Measurements from ENCODE around the gene STX18.
"Not testable (repeated sequence)": the region's sequence is repeated elsewhere in the genome, so short reads cannot be mapped to it uniquely, and the experiment has no call there.

The STX18 gene

DNA sequence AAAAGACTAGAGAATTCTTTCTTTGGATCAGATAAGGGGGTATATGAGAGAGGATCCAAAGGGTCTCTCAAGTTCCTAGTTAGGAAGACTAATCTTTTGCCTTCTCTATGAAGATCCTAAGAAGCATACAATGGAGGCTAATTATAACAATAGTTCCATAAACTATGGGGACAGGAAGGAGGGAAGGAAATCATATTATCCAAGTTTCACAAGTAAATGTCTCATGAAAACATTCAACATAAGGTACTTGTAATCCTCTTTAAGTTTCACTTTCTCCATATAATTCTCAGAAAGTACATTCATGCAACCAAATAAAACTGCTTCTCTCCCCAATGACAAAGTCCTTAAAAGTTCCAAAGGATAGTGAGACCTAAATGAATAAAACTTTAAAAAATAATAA is 27.1 kb downstream of the STX18 start:
- DNase-seq (ENCODE audit: low read depth, low spot score), result no peak
- Histone ChIP-seq H3K36me3 (ENCODE audit: control insufficient read depth, insufficient read depth, low read length) (no peaks in the 10 kb centered on the region), H3K4me3 (ENCODE audit: low read length) (no peak overlapping the region), H3K27me3 (ENCODE audit: control insufficient read depth, insufficient read depth, low read length) (no peaks in the 10 kb centered on the region), H3K9me3 (ENCODE audit: control insufficient read depth, insufficient read depth, low read length) (no peaks in the 10 kb centered on the region), H3K27ac (ENCODE audit: low read length) (no peak overlapping the region), H3K4me1 (ENCODE audit: control insufficient read depth, insufficient read depth, low read length) (no peaks in the 10 kb centered on the region)

DNA sequence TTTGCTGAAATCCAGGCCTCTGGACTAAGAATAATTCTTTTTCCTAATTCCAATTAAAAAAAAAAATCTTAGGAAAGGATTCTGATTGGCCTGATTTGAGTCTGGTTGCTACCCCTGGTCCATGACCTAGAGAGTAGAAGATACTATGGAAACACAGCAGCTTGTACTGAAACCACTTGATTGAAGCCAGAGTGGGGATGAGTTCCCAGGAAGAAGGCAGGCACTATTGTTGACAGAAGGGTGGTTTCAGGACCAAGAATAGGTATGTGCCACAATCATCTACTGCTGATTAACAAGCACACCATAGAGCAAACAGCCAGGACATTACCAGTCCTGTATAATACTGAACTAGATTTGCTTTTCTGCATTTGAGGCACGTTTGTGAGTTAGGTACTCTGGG is 29.6 kb downstream of the STX18 start:
- no peak overlapping the region for H3K27ac ChIP-seq (ENCODE audit: low read length)
- H3K27me3 ChIP-seq (ENCODE audit: control insufficient read depth, insufficient read depth, low read length), result no peaks in the 10 kb centered on the region
- no peak for DNase-seq (ENCODE audit: low read depth, low spot score)
- no peak overlapping the region for H3K4me3 ChIP-seq (ENCODE audit: low read length)
- no peaks in the 10 kb centered on the region for H3K36me3 ChIP-seq (ENCODE audit: control insufficient read depth, insufficient read depth, low read length)
- no peaks in the 10 kb centered on the region for H3K4me1 ChIP-seq (ENCODE audit: control insufficient read depth, insufficient read depth, low read length)
- H3K9me3 ChIP-seq (ENCODE audit: control insufficient read depth, insufficient read depth, low read length), result no peaks in the 10 kb centered on the region
- no CpG with 5 or more reads among the region's 1 CpG for WGBS (ENCODE audit: insufficient coverage, insufficient read length)

- not testable (repeated sequence) for H3K9me3 ChIP-seq (ENCODE audit: control insufficient read depth, insufficient read depth, low read length)
- no CpG with 5 or more reads among the region's 3 CpGs for WGBS (ENCODE audit: insufficient coverage, insufficient read length)
These were observed 31.2 kb downstream of the STX18 start for GRCh38 chr4:4510641-4511040.

GRCh38 chr4:4509521-4509920 is 32.3 kb downstream of the STX18 start:
- 100% methylated on average over 1 of the region's 2 CpGs for WGBS (ENCODE audit: insufficient coverage, insufficient read length)
- no peaks in the 10 kb centered on the region for H3K27me3 ChIP-seq (ENCODE audit: control insufficient read depth, insufficient read depth, low read length)
- no peaks in the 10 kb centered on the region for H3K9me3 ChIP-seq (ENCODE audit: control insufficient read depth, insufficient read depth, low read length)

More at GRCh38 chr4:4510641-4511040, 31.2 kb downstream of the STX18 start:
- H3K4me1 ChIP-seq (ENCODE audit: control insufficient read depth, insufficient read depth, low read length); H3K36me3 ChIP-seq (ENCODE audit: control insufficient read depth, insufficient read depth, low read length); H3K27ac ChIP-seq (ENCODE audit: low read length); H3K4me3 ChIP-seq (ENCODE audit: low read length); H3K27me3 ChIP-seq (ENCODE audit: control insufficient read depth, insufficient read depth, low read length); DNase-seq (ENCODE audit: low read depth, low spot score): not testable (repeated sequence)

DNA sequence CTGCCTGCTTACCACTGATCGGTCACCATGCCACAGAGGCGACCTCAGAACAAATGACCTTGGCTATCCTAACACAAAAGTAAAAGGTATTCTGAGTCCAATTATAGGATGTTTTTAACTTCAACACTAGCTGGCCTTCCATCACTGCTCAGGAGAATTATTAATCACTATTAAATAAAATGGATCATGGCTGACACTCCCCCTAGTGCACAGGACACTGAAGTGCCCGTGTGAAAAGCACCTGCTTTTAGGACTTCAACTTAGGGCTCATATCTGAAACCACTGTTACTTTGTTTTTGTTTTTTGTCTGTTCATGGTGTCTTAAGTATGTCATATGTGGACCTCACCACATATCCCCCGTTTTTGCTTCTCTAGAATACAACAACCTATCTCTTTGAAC is 33.9 kb downstream of the STX18 start:
- DNase-seq (ENCODE audit: low read depth, low spot score), result no peak
- H3K27me3 ChIP-seq (ENCODE audit: control insufficient read depth, insufficient read depth, low read length), result no peaks in the 10 kb centered on the region
- H3K4me3 ChIP-seq (ENCODE audit: low read length), result no peak overlapping the region
- no peak overlapping the region for H3K27ac ChIP-seq (ENCODE audit: low read length)
- no peaks in the 10 kb centered on the region for H3K36me3 ChIP-seq (ENCODE audit: control insufficient read depth, insufficient read depth, low read length)
- no peaks in the 10 kb centered on the region for H3K4me1 ChIP-seq (ENCODE audit: control insufficient read depth, insufficient read depth, low read length)
- no CpG with 5 or more reads among the region's 4 CpGs for WGBS (ENCODE audit: insufficient coverage, insufficient read length)
- no peaks in the 10 kb centered on the region for H3K9me3 ChIP-seq (ENCODE audit: control insufficient read depth, insufficient read depth, low read length)

More at GRCh38 chr4:4509521-4509920, 32.3 kb downstream of the STX18 start:
- H3K36me3 ChIP-seq (ENCODE audit: control insufficient read depth, insufficient read depth, low read length), result no peaks in the 10 kb centered on the region
- H3K4me3 ChIP-seq (ENCODE audit: low read length), result no peak overlapping the region
- no peak for DNase-seq (ENCODE audit: low read depth, low spot score)
- H3K4me1 ChIP-seq (ENCODE audit: control insufficient read depth, insufficient read depth, low read length), result no peaks in the 10 kb centered on the region
- no peak overlapping the region for H3K27ac ChIP-seq (ENCODE audit: low read length)

DNA sequence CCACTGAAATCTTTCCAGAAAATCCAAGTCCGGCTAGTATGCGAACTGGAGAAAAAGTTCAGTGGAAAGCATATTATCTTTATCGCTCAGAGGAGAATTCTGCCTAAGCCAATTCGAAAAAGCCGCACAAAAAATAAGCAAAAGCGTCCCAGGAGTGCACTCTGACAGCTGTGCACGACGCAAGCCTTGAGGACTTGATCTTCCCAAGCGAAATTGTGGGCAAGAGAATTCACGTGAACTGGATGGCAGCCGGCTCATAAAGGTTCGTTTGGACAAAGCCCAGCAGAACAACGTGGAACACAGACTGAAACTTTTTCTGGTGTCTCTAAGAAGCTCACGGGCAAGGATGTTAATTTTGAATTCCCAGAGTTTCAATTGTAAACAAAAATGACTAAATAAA is 34.4 kb downstream of the STX18 start:
- no peaks in the 10 kb centered on the region for H3K27me3 ChIP-seq (ENCODE audit: control insufficient read depth, insufficient read depth, low read length)
- no peaks in the 10 kb centered on the region for H3K36me3 ChIP-seq (ENCODE audit: control insufficient read depth, insufficient read depth, low read length)
- H3K9me3 ChIP-seq (ENCODE audit: control insufficient read depth, insufficient read depth, low read length), result no peaks in the 10 kb centered on the region
- no peak for DNase-seq (ENCODE audit: low read depth, low spot score)
- WGBS (ENCODE audit: insufficient coverage, insufficient read length), result no CpG with 5 or more reads among the region's 14 CpGs
- no peak overlapping the region for H3K27ac ChIP-seq (ENCODE audit: low read length)
- no peak overlapping the region for H3K4me3 ChIP-seq (ENCODE audit: low read length)
- H3K4me1 ChIP-seq (ENCODE audit: control insufficient read depth, insufficient read depth, low read length), result no peaks in the 10 kb centered on the region

DNA sequence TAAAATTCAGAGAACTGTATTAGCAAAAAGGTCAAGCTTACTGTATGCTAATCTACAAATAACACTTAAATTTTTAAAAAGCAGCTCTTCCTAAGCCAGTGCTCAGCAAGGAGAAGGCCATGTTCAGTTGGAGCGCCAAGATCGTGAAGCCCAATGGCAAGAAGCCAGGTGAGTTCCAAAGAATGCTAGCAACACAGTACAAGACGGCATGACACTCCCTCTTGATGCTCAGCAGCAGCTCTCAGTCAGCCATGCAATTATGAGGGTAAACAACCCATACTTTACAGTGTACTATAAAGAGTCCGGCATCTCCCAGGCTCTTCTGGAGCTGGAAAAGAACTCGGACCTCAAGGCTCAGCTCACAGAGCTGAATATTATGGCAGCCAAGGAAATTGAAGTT is 34.9 kb downstream of the STX18 start:
- WGBS (ENCODE audit: insufficient coverage, insufficient read length), result no CpG with 5 or more reads among the region's 5 CpGs
- DNase-seq (ENCODE audit: low read depth, low spot score), result no peak

DNA sequence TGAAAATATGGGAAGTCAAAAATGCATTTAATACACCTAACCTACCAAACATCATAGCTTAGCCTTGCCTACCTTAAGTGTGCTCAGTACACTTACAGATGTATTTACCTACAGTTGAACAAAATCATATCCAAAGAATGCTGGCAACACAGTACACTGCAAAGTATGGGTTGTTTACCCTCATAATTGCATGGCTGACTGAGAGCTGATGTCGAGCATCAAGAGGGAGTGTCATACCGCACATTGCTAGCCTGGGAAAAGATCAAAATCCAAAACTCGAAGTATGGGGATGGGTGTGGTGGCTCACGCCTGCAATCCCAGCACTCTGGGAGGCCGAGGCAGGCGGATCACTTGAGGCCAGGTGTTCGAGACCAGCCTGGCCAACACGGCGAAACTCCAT is 36.6 kb downstream of the STX18 start:
- not testable (repeated sequence) for H3K4me3 ChIP-seq (ENCODE audit: low read length); H3K9me3 ChIP-seq (ENCODE audit: control insufficient read depth, insufficient read depth, low read length); H3K27ac ChIP-seq (ENCODE audit: low read length); H3K4me1 ChIP-seq (ENCODE audit: control insufficient read depth, insufficient read depth, low read length); H3K27me3 ChIP-seq (ENCODE audit: control insufficient read depth, insufficient read depth, low read length); H3K36me3 ChIP-seq (ENCODE audit: control insufficient read depth, insufficient read depth, low read length); DNase-seq (ENCODE audit: low read depth, low spot score)
- no CpG with 5 or more reads among the region's 9 CpGs for WGBS (ENCODE audit: insufficient coverage, insufficient read length)

More for the DNA sequence above, 34.9 kb downstream of the STX18 start:
- Histone ChIP-seq H3K27ac (ENCODE audit: low read length) (no peak overlapping the region), H3K9me3 (ENCODE audit: control insufficient read depth, insufficient read depth, low read length) (no peaks in the 10 kb centered on the region), H3K4me1 (ENCODE audit: control insufficient read depth, insufficient read depth, low read length) (no peaks in the 10 kb centered on the region), H3K4me3 (ENCODE audit: low read length) (no peak overlapping the region), H3K27me3 (ENCODE audit: control insufficient read depth, insufficient read depth, low read length) (no peaks in the 10 kb centered on the region), H3K36me3 (ENCODE audit: control insufficient read depth, insufficient read depth, low read length) (no peaks in the 10 kb centered on the region)

DNA sequence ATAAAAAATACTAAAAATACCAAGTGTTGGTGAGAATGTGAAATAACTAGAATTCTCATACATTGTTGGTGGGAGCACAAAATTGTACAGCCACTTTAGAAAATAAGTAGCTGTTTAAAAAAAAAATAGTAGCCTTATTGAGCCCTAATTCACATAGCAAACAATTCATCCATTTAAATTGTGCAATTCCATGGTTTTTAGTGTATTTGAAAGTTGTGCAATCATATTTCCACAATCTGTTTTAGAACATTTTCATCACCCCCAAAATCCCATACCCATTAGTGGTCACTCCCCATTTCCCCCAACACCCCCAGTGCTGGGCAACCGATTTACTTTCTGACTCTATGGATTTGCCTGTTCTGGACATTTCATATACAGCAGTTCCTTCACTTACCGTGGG is 37.1 kb downstream of the STX18 start:
- Histone ChIP-seq H3K27me3 (ENCODE audit: control insufficient read depth, insufficient read depth, low read length) (no peaks in the 10 kb centered on the region), H3K4me1 (ENCODE audit: control insufficient read depth, insufficient read depth, low read length) (no peaks in the 10 kb centered on the region), H3K27ac (ENCODE audit: low read length) (no peak overlapping the region), H3K4me3 (ENCODE audit: low read length) (no peak overlapping the region), H3K9me3 (ENCODE audit: control insufficient read depth, insufficient read depth, low read length) (no peaks in the 10 kb centered on the region), H3K36me3 (ENCODE audit: control insufficient read depth, insufficient read depth, low read length) (no peaks in the 10 kb centered on the region)
- no CpG with 5 or more reads among the region's 2 CpGs for WGBS (ENCODE audit: insufficient coverage, insufficient read length)
- DNase-seq (ENCODE audit: low read depth, low spot score), result no peak

DNA sequence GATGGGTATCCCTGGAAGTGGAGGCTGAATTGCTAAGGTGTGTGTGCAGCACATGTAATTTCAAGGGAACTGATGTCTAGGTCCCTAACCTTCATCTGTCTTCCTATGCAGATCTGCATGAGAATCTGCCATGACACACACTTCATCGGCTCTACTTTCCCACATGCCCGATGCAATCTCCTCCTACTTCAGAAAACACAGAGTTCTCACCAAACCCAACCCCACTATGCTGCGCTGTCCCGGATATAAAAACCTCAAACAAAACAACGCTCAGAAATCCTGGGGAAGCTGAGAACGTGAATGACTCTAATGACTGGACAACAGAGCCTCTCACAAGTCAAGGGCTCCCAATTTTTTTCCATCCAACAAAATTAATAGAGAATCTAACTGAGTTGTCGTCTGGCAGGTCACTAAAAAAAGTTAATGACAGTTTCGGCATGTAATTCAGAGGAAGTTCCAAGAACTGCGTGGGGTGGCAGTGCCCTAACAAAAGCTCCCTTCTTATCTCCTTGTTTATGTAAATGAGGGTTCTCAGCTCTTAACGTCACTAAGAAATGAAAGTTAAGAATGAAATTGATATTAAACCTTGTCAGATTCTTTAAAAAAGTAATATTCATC is 39.0 kb downstream of the STX18 start:
- Histone ChIP-seq H3K36me3 (ENCODE audit: control insufficient read depth, insufficient read depth, low read length) (no peaks in the 10 kb centered on the region), H3K9me3 (ENCODE audit: control insufficient read depth, insufficient read depth, low read length) (no peaks in the 10 kb centered on the region), H3K27me3 (ENCODE audit: control insufficient read depth, insufficient read depth, low read length) (no peaks in the 10 kb centered on the region), H3K4me3 (ENCODE audit: low read length) (no peak overlapping the region), H3K27ac (ENCODE audit: low read length) (no peak overlapping the region), H3K4me1 (ENCODE audit: control insufficient read depth, insufficient read depth, low read length) (no peaks in the 10 kb centered on the region)
- WGBS (ENCODE audit: insufficient coverage, insufficient read length), result no CpG with 5 or more reads among the region's 10 CpGs
- DNase-seq (ENCODE audit: low read depth, low spot score), result no peak

DNA sequence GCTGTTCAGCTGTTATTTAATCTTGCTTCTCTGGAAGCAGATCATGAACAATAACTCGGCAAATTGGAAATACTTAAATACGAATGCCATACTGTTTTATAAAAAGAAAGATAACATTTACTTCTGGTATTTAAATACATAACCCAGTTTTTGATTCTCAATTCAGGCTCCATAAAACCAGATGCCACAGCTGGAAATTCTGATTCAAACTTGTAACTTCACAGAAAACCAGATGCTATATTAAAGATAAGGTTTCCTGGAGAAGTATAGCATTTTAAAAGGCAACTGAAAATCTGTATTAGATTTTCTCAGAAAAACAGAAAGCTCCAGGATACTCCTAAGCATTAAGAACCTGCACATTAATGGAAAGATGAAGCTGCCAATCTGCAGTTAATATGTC is 40.2 kb downstream of the STX18 start:
- DNase-seq (ENCODE audit: low read depth, low spot score), result no peak
- H3K27me3 ChIP-seq (ENCODE audit: control insufficient read depth, insufficient read depth, low read length), result no peaks in the 10 kb centered on the region
- WGBS (ENCODE audit: insufficient coverage, insufficient read length), result no CpG with 5 or more reads among the region's 2 CpGs
- no peaks in the 10 kb centered on the region for H3K36me3 ChIP-seq (ENCODE audit: control insufficient read depth, insufficient read depth, low read length)
- H3K27ac ChIP-seq (ENCODE audit: low read length), result no peak overlapping the region
- no peaks in the 10 kb centered on the region for H3K4me1 ChIP-seq (ENCODE audit: control insufficient read depth, insufficient read depth, low read length)
- no peaks in the 10 kb centered on the region for H3K9me3 ChIP-seq (ENCODE audit: control insufficient read depth, insufficient read depth, low read length)
- H3K4me3 ChIP-seq (ENCODE audit: low read length), result no peak overlapping the region
